Sciatic nerve (tissue), 1 donor: ENCODE data around the gene CAPRIN1. TPM values are rescaled to one million over a fixed set of nuclear protein-coding genes. Genes with fewer than 3 reads are reported as not detected.

ENCODE experiments used
- total RNA-seq: library from RNA; stranded (reverse); fragmentation: NEBNext Ultra II Directional; extraction: Animal tissue kit (Norgen Biotek cat#: 25700); gene quantifications from one replicate; pipeline ENCODE4 v1.2.1, GENCODE V29; 2021
- donor health status: DM: no; HTN: no; CAD: no.

Gene CAPRIN1
- total RNA-seq, 1 donor from 2014 or later = 167 TPM

Other genes with a start within 250 kb of the CAPRIN1 start
- gene LMO2, start 159.7 kb upstream of the CAPRIN1 start, total RNA-seq = 28.3 TPM
- gene NAT10, start 53.9 kb downstream of the CAPRIN1 start, total RNA-seq = 46.3 TPM